SU-DHL-6 (cell line): Measurements from ENCODE around the gene PRR36.

ENCODE experiments used
- EZH2phosphoT487 ChIP-seq: fragments of 200-600 bp; sonication (generic), shearing (Covaris generic); conservative IDR thresholded peaks from 2 replicates; pipeline ENCODE4 v1.6.1; 2018; ENCODE audit warnings: mild to moderate bottlenecking, antibody characterized with exemption, low read length, moderate library complexity, mixed read lengths
- TF ChIP-seq, protein P1 (sequence below): fragments of 200-600 bp; sonication (generic); IDR thresholded peaks from one replicate; pipeline ENCODE4 v1.5.1; 2017; ENCODE audit warnings: antibody characterized with exemption, mild to moderate bottlenecking, low read length, moderate library complexity; ENCODE audit not compliant: insufficient read depth, poor library complexity, severe bottlenecking

DNA sequence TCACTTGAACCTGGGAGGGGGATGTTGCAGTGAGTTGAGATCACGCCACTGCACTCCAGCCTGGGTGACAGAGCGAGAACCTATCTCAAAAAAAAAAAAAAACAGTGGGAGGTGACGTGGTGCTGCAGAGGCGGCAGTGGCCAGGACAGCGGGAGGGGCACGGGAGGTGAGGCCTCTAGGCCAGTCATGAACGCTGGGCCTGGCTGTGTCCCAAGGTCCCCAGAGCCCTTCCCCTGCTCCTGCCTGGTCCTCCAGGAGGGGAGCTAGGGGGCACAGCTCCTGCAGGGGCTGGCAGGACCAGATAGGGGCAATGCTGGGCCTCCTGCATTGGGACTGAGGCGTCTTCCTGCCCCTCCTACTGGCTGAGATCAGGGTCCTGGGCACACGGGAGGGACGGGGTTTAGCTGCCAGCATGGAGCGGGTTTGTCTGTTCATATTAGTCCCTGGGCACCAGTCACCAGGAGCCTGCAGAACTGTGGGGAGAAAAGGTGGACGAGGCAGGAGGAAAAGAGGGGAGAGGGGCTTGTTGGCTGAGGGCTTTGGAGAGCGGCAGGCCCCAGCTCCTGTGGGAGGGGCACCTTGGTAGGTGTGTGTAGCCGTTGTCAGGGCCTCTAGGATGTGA lies 34.0 kb upstream of the PRR36 start:
- TF ChIP-seq, protein P1, sequence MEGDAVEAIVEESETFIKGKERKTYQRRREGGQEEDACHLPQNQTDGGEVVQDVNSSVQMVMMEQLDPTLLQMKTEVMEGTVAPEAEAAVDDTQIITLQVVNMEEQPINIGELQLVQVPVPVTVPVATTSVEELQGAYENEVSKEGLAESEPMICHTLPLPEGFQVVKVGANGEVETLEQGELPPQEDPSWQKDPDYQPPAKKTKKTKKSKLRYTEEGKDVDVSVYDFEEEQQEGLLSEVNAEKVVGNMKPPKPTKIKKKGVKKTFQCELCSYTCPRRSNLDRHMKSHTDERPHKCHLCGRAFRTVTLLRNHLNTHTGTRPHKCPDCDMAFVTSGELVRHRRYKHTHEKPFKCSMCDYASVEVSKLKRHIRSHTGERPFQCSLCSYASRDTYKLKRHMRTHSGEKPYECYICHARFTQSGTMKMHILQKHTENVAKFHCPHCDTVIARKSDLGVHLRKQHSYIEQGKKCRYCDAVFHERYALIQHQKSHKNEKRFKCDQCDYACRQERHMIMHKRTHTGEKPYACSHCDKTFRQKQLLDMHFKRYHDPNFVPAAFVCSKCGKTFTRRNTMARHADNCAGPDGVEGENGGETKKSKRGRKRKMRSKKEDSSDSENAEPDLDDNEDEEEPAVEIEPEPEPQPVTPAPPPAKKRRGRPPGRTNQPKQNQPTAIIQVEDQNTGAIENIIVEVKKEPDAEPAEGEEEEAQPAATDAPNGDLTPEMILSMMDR: no peak
- no peak for TF ChIP-seq EZH2phosphoT487
